GM12878 (cell line): ENCODE data around the gene SLC2A4. TPM values are rescaled to one million over a fixed set of nuclear protein-coding genes. Genes with fewer than 3 reads are reported as not detected.

ENCODE experiments used
- CBX3 ChIP-seq: fragments of 200-600 bp; sonication (generic); IDR thresholded peaks from 2 replicates; pipeline ENCODE4 v1.6.1; 2016; ENCODE audit warnings: low read depth, borderline replicate concordance
- DPF2 ChIP-seq: fragments of 450-650 bp; IDR thresholded peaks from 2 replicates; pipeline ENCODE4 v1.6.1; 2017; ENCODE audit warnings: mild to moderate bottlenecking
- IKZF1 ChIP-seq: fragments of 450-650 bp; conservative IDR thresholded peaks from 2 replicates; pipeline ENCODE4 v1.6.1; 2017; ENCODE audit warnings: antibody characterized with exemption, mild to moderate bottlenecking
- LARP7 ChIP-seq: fragments of 450-650 bp; IDR thresholded peaks from 2 replicates; pipeline ENCODE4 v1.6.1; 2017; ENCODE audit warnings: mild to moderate bottlenecking
- MTA3 ChIP-seq: IDR thresholded peaks from 2 replicates; pipeline ENCODE4 v1.6.1; 2012; ENCODE audit warnings: low read length, inconsistent platforms, borderline replicate concordance
- RCOR1 ChIP-seq: conservative IDR thresholded peaks from 2 replicates; pipeline ENCODE4 v1.6.1; 2012; ENCODE audit warnings: low read depth, low read length, improper control_type of control experiment
- SMC3 ChIP-seq: IDR thresholded peaks from 2 replicates; pipeline ENCODE4 v1.6.1; 2011; ENCODE audit warnings: low read length, improper control_type of control experiment, borderline replicate concordance
- ZNF217 ChIP-seq: fragments of 450-650 bp; IDR thresholded peaks from 2 replicates; pipeline ENCODE4 v1.6.1; 2017; ENCODE audit warnings: antibody characterized with exemption, mild to moderate bottlenecking
- polyA plus RNA-seq, 11 experiments: library from polyadenylated mRNA; depleted of rRNA in 4 of 11; unstranded in 6 of 11; stranded (reverse) in 5 of 11; fragments of >200 nt; fragmentation: Nextera tagmentation in 4 of 11; fragmentation: Illumina TruSeq in 1 of 11; extraction: Ambion mirVana in 4 of 11; extraction: Trizol in 1 of 11; gene quantifications; 1 replicate in 1 of 11; 2 replicates in 10 of 11; pipeline versions ENCODE4 v1.2.1 to v1.2.3, GENCODE V29; 2011 to 2016; ENCODE audit warnings: inconsistent platforms in 2 of 11, missing spikeins in 2 of 11, low read depth in 1 of 11
- total RNA-seq, 4 experiments: library from RNA; depleted of rRNA in 3 of 4; stranded (reverse); fragments of >200 nt in 3 of 4; fragmentation: Illumina TruSeq in 1 of 4; extraction: Trizol in 1 of 4; gene quantifications; 2 replicates each; pipeline versions ENCODE4 v1.2.1 to v1.2.3, GENCODE V29; 2013 to 2021
- TF ChIP-seq, protein P1 (sequence below): fragments of 450-650 bp; IDR thresholded peaks from 2 replicates; pipeline ENCODE4 v1.6.1; 2018; ENCODE audit warnings: mild to moderate bottlenecking, low read depth, moderate library complexity; ENCODE audit not compliant: partially characterized antibody
- TF ChIP-seq, protein P2 (sequence below): fragments of 450-650 bp; IDR thresholded peaks from 2 replicates; pipeline ENCODE4 v1.6.1; 2017; ENCODE audit warnings: low read depth, mild to moderate bottlenecking, moderate library complexity
- TF ChIP-seq, protein P3 (sequence below): IDR thresholded peaks from 2 replicates; pipeline ENCODE4 v1.6.1; 2011; ENCODE audit warnings: low read depth, mild to moderate bottlenecking, low read length, moderate library complexity, borderline replicate concordance; ENCODE audit errors: extremely low read depth
- TF ChIP-seq, protein P4 (sequence below): fragments of 450-650 bp; formaldehyde crosslinking; IDR thresholded peaks from 2 replicates; pipeline ENCODE4 v1.5.0; 2022; ENCODE audit warnings: mild to moderate bottlenecking, missing genetic modification characterization
- TF ChIP-seq, protein P5 (sequence below): fragments of 450-650 bp; conservative IDR thresholded peaks from 2 replicates; pipeline ENCODE4 v1.6.1; 2017; ENCODE audit warnings: mild to moderate bottlenecking, moderate library complexity
- TF ChIP-seq, protein P6 (sequence below): fragments of 450-650 bp; IDR thresholded peaks from 2 replicates; pipeline ENCODE4 v1.6.1; 2016; ENCODE audit warnings: mild to moderate bottlenecking, moderate library complexity, borderline replicate concordance

The SLC2A4 gene
- total and polyA plus RNA-seq, 10 of the 15 experiments (the other 5 are each of a cell fraction or from before 2014, with no cell fraction given): 0.03 to 0.23 (median 0.04) TPM; not detected in 4

DNA sequence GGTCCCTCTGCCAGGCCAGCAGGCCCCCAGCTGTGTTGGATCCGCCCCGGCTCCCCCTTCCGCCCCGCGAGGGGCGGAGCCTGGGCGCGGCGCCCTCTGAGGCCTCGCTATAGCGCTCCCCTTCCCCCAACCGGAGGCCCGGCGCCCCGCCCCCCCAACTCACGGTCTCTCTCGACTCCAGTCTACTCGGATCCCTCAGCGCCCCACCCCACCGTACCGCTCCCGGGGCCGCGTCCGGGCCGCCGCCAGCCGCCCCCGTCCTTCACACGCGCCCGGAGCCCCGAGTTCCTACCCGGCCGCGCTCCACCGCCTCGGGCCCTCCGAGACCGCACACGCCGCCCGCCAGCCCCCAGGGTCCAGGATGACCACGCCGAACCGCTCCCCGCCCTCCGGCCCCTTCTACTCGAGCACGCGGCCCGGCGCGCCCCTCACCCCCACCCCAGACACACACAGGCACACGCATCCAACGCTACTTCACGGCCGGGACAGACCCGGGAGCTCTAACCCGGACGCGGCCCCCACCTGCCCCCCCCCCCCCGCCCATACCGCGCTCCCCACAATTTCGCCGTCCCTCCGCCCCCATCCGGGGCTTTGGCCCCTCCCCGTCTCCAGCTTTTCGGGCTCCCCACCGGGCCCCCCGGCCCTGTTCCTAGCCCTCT is 43.6 kb upstream of the SLC2A4 start (continued):
- TF ChIP-seq, protein P1, sequence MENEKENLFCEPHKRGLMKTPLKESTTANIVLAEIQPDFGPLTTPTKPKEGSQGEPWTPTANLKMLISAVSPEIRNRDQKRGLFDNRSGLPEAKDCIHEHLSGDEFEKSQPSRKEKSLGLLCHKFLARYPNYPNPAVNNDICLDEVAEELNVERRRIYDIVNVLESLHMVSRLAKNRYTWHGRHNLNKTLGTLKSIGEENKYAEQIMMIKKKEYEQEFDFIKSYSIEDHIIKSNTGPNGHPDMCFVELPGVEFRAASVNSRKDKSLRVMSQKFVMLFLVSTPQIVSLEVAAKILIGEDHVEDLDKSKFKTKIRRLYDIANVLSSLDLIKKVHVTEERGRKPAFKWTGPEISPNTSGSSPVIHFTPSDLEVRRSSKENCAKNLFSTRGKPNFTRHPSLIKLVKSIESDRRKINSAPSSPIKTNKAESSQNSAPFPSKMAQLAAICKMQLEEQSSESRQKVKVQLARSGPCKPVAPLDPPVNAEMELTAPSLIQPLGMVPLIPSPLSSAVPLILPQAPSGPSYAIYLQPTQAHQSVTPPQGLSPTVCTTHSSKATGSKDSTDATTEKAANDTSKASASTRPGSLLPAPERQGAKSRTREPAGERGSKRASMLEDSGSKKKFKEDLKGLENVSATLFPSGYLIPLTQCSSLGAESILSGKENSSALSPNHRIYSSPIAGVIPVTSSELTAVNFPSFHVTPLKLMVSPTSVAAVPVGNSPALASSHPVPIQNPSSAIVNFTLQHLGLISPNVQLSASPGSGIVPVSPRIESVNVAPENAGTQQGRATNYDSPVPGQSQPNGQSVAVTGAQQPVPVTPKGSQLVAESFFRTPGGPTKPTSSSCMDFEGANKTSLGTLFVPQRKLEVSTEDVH: no peak
- TF ChIP-seq, protein P2, sequence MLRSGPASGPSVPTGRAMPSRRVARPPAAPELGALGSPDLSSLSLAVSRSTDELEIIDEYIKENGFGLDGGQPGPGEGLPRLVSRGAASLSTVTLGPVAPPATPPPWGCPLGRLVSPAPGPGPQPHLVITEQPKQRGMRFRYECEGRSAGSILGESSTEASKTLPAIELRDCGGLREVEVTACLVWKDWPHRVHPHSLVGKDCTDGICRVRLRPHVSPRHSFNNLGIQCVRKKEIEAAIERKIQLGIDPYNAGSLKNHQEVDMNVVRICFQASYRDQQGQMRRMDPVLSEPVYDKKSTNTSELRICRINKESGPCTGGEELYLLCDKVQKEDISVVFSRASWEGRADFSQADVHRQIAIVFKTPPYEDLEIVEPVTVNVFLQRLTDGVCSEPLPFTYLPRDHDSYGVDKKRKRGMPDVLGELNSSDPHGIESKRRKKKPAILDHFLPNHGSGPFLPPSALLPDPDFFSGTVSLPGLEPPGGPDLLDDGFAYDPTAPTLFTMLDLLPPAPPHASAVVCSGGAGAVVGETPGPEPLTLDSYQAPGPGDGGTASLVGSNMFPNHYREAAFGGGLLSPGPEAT: no peak
- TF ChIP-seq RCOR1 (no peak), DPF2 (peak; percentile 34; the same call in 1 of the 2 replicates), LARP7 (peak; percentile 44; the same call in 1 of the 2 replicates), SMC3 (0 out of 2 replicates have a peak, but pooled peaks have one; percentile 5), MTA3 (no peak), IKZF1 (0 out of 2 replicates have a peak, but pooled peaks have one; percentile 21), ZNF217 (no peak), CBX3 (no peak)
- TF ChIP-seq, protein P3, sequence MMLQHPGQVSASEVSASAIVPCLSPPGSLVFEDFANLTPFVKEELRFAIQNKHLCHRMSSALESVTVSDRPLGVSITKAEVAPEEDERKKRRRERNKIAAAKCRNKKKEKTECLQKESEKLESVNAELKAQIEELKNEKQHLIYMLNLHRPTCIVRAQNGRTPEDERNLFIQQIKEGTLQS: no peak
- TF ChIP-seq, protein P4, sequence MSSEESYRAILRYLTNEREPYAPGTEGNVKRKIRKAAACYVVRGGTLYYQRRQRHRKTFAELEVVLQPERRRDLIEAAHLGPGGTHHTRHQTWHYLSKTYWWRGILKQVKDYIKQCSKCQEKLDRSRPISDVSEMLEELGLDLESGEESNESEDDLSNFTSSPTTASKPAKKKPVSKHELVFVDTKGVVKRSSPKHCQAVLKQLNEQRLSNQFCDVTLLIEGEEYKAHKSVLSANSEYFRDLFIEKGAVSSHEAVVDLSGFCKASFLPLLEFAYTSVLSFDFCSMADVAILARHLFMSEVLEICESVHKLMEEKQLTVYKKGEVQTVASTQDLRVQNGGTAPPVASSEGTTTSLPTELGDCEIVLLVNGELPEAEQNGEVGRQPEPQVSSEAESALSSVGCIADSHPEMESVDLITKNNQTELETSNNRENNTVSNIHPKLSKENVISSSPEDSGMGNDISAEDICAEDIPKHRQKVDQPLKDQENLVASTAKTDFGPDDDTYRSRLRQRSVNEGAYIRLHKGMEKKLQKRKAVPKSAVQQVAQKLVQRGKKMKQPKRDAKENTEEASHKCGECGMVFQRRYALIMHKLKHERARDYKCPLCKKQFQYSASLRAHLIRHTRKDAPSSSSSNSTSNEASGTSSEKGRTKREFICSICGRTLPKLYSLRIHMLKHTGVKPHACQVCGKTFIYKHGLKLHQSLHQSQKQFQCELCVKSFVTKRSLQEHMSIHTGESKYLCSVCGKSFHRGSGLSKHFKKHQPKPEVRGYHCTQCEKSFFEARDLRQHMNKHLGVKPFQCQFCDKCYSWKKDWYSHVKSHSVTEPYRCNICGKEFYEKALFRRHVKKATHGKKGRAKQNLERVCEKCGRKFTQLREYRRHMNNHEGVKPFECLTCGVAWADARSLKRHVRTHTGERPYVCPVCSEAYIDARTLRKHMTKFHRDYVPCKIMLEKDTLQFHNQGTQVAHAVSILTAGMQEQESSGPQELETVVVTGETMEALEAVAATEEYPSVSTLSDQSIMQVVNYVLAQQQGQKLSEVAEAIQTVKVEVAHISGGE (CRISPR knock-in tag): no peak
- TF ChIP-seq, protein P5, sequence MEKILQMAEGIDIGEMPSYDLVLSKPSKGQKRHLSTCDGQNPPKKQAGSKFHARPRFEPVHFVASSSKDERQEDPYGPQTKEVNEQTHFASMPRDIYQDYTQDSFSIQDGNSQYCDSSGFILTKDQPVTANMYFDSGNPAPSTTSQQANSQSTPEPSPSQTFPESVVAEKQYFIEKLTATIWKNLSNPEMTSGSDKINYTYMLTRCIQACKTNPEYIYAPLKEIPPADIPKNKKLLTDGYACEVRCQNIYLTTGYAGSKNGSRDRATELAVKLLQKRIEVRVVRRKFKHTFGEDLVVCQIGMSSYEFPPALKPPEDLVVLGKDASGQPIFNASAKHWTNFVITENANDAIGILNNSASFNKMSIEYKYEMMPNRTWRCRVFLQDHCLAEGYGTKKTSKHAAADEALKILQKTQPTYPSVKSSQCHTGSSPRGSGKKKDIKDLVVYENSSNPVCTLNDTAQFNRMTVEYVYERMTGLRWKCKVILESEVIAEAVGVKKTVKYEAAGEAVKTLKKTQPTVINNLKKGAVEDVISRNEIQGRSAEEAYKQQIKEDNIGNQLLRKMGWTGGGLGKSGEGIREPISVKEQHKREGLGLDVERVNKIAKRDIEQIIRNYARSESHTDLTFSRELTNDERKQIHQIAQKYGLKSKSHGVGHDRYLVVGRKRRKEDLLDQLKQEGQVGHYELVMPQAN: 0 out of 2 replicates have a peak, but pooled peaks have one; percentile 26
- TF ChIP-seq, protein P6, sequence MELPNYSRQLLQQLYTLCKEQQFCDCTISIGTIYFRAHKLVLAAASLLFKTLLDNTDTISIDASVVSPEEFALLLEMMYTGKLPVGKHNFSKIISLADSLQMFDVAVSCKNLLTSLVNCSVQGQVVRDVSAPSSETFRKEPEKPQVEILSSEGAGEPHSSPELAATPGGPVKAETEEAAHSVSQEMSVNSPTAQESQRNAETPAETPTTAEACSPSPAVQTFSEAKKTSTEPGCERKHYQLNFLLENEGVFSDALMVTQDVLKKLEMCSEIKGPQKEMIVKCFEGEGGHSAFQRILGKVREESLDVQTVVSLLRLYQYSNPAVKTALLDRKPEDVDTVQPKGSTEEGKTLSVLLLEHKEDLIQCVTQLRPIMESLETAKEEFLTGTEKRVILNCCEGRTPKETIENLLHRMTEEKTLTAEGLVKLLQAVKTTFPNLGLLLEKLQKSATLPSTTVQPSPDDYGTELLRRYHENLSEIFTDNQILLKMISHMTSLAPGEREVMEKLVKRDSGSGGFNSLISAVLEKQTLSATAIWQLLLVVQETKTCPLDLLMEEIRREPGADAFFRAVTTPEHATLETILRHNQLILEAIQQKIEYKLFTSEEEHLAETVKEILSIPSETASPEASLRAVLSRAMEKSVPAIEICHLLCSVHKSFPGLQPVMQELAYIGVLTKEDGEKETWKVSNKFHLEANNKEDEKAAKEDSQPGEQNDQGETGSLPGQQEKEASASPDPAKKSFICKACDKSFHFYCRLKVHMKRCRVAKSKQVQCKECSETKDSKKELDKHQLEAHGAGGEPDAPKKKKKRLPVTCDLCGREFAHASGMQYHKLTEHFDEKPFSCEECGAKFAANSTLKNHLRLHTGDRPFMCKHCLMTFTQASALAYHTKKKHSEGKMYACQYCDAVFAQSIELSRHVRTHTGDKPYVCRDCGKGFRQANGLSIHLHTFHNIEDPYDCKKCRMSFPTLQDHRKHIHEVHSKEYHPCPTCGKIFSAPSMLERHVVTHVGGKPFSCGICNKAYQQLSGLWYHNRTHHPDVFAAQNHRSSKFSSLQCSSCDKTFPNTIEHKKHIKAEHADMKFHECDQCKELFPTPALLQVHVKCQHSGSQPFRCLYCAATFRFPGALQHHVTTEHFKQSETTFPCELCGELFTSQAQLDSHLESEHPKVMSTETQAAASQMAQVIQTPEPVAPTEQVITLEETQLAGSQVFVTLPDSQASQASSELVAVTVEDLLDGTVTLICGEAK: no peak
